Measurements from ENCODE around the gene SMC6. TPM values are rescaled to one million over a fixed set of nuclear protein-coding genes. Genes with fewer than 3 reads are reported as not detected.

Gene SMC6
- total RNA-seq, 1 experiment from 2014 or later, result 41.3 TPM

DNA sequence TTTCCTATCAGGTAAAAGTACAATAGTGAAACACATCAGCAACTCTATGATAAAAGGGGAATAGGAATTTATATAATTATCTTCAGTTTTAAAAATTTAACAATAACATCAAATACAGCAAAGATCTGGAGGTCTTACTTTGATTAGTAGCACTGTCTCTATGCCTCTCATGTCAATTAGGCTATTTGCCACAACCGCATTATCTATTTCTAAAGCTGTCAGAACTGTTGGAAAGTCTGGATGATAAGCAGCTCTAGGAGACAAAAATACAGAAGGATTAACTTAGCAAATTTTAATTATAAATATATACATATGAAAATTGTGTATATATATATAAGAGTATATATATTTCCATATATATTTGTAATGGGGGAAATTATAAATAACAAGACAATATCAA, 45.1 kb downstream of the SMC6 start:
- Histone ChIP-seq H3K4me3 (ENCODE audit: low read depth, low read length) (no peak overlapping the region), H3K36me3 (ENCODE audit: control insufficient read depth, insufficient read depth, low read length) (no peaks in the 10 kb centered on the region; the same call in 1 of the 2 replicates), H3K27me3 (replicated peaks; ENCODE audit: control insufficient read depth, insufficient read depth, low read length) (no peaks in the 10 kb centered on the region), H3K9me3 (no peaks in the 10 kb centered on the region), H3K4me1 (no peaks in the 10 kb centered on the region)
- no peak for DNase-seq
- no TSS peak for BruUV-seq (replicated peaks)
- Mint-ChIP-seq H3K4me1 (ENCODE audit: low read depth, unreplicated experiment) (no peaks in the 10 kb centered on the region), H3K9me3 (ENCODE audit: unreplicated experiment) (no peaks in the 10 kb centered on the region), H3K27ac (ENCODE audit: unreplicated experiment) (no peak overlapping the region), H3K36me3 (ENCODE audit: insufficient read depth, unreplicated experiment) (peaks cover 23% of the 10 kb centered on the region), H3K27me3 (ENCODE audit: insufficient read depth, unreplicated experiment) (no peaks in the 10 kb centered on the region), H3K4me3 (ENCODE audit: unreplicated experiment) (no peak overlapping the region)
- ChIA-PET POLR2A (no interaction called here), CTCF (no interaction called here)
- intact Hi-C loops (cut with micrococcal nuclease; ENCODE audit: unreplicated experiment), result no loop called here
- TF ChIP-seq CTCF (IDR thresholded peaks at IDR 0.05; ENCODE audit: insufficient read depth in 1 of 2, low read depth in 1 of 2, low read length in 1 of 2, severe bottlenecking in 1 of 2, unreplicated experiment in 1 of 2), result no peak

GRCh38 chr2:17706845-17707244, 46.8 kb downstream of the SMC6 start:
- TF ChIP-seq CTCF (IDR thresholded peaks at IDR 0.05; ENCODE audit: insufficient read depth in 1 of 2, low read depth in 1 of 2, low read length in 1 of 2, severe bottlenecking in 1 of 2, unreplicated experiment in 1 of 2), result no peak
- ChIA-PET CTCF (no interaction called here), POLR2A (no interaction called here)
- no TSS peak for BruUV-seq (replicated peaks)
- Histone ChIP-seq H3K4me3 (ENCODE audit: low read depth, low read length) (no peak overlapping the region), H3K9me3 (no peaks in the 10 kb centered on the region), H3K4me1 (no peaks in the 10 kb centered on the region), H3K27me3 (replicated peaks; ENCODE audit: control insufficient read depth, insufficient read depth, low read length) (no peaks in the 10 kb centered on the region), H3K36me3 (ENCODE audit: control insufficient read depth, insufficient read depth, low read length) (no peaks in the 10 kb centered on the region)
- Mint-ChIP-seq H3K27me3 (ENCODE audit: insufficient read depth, unreplicated experiment) (no peaks in the 10 kb centered on the region), H3K4me3 (ENCODE audit: unreplicated experiment) (no peak overlapping the region), H3K36me3 (ENCODE audit: insufficient read depth, unreplicated experiment) (peaks cover 21% of the 10 kb centered on the region), H3K4me1 (ENCODE audit: low read depth, unreplicated experiment) (no peaks in the 10 kb centered on the region), H3K27ac (ENCODE audit: unreplicated experiment) (no peak overlapping the region), H3K9me3 (ENCODE audit: unreplicated experiment) (no peaks in the 10 kb centered on the region)
- no peak for DNase-seq
- intact Hi-C loops (cut with micrococcal nuclease; ENCODE audit: unreplicated experiment), result no loop called here

DNA sequence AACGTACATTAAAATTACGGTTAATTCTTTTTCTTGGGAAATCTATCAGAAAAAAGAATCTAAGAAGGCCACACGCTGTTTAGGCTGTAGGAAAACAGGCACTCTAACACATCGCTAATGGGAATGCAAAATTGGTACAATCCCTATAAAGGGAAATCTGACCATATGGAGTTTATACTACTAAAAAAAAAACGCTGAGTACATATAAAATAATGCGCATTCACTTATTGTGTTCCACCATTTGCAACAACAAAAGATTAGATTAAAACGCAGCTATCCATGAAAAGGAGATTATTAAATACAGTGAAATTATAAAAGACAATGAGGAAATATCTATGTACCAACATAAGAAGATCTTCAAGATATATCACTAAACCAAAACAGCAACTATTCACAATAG, 62.8 kb downstream of the SMC6 start:
- Mint-ChIP-seq H3K9me3 (ENCODE audit: unreplicated experiment) (no peaks in the 10 kb centered on the region), H3K4me1 (ENCODE audit: low read depth, unreplicated experiment) (no peaks in the 10 kb centered on the region), H3K4me3 (ENCODE audit: unreplicated experiment) (no peak overlapping the region), H3K27ac (ENCODE audit: unreplicated experiment) (no peak overlapping the region), H3K36me3 (ENCODE audit: insufficient read depth, unreplicated experiment) (peaks cover 45% of the 10 kb centered on the region), H3K27me3 (ENCODE audit: insufficient read depth, unreplicated experiment) (no peaks in the 10 kb centered on the region)
- no peak for DNase-seq
- no peak overlapping the region for H3K4me3 ChIP-seq (ENCODE audit: low read depth, low read length)
- intact Hi-C loops (cut with micrococcal nuclease; ENCODE audit: unreplicated experiment), result no loop called here
- H3K27me3 ChIP-seq (replicated peaks; ENCODE audit: control insufficient read depth, insufficient read depth, low read length), result no peaks in the 10 kb centered on the region
- ChIA-PET POLR2A (no interaction called here), CTCF (no interaction called here)
- no peaks in the 10 kb centered on the region for H3K9me3 ChIP-seq
- BruUV-seq (replicated peaks), result no TSS peak
- no peaks in the 10 kb centered on the region for H3K4me1 ChIP-seq
- no peak for TF ChIP-seq CTCF (IDR thresholded peaks at IDR 0.05; ENCODE audit: insufficient read depth in 1 of 2, low read depth in 1 of 2, low read length in 1 of 2, severe bottlenecking in 1 of 2, unreplicated experiment in 1 of 2)
- H3K36me3 ChIP-seq (ENCODE audit: control insufficient read depth, insufficient read depth, low read length), result peaks cover under 1% of the 10 kb centered on the region; the same call in 1 of the 2 replicates

Data from Caco-2 (cell line).